H9 (cell line): Measurements from ENCODE around the gene PPP1R15A. TPM values are rescaled to one million over a fixed set of nuclear protein-coding genes. Genes with fewer than 3 reads are reported as not detected.

Source experiments
- DNase-seq: peaks from one replicate; pipeline ENCODE4 v3.0.0-alpha.2; 2017
- H2AFZ ChIP-seq: one replicate; pipeline ENCODE4 v1.6.1; 2013; ENCODE audit warnings: mild to moderate bottlenecking, low read length, control low read depth, moderate library complexity
- H2AK5ac ChIP-seq: 2 replicates; pipeline ENCODE4 v1.6.1; 2013; ENCODE audit warnings: low read length, control low read depth, mixed read lengths; ENCODE audit not compliant: insufficient read length
- H2BK120ac ChIP-seq: one replicate; pipeline ENCODE4 v1.6.1; 2013; ENCODE audit warnings: low read depth, mild to moderate bottlenecking, low read length, control low read depth, inconsistent platforms; ENCODE audit not compliant: poor library complexity, severe bottlenecking
- H2BK12ac ChIP-seq: 2 replicates; pipeline ENCODE4 v1.6.1; 2013; ENCODE audit warnings: low read length, control low read depth, mixed read lengths, low read depth; ENCODE audit not compliant: insufficient read length
- H2BK15ac ChIP-seq: 2 replicates; pipeline ENCODE4 v1.6.1; 2013; ENCODE audit warnings: low read depth, low read length, control low read depth
- H2BK20ac ChIP-seq: one replicate; pipeline ENCODE4 v1.6.1; 2013; ENCODE audit warnings: low read depth, mild to moderate bottlenecking, low read length, control low read depth, inconsistent platforms; ENCODE audit not compliant: poor library complexity, severe bottlenecking
- H2BK5ac ChIP-seq: 2 replicates; pipeline ENCODE4 v1.6.1; 2013; ENCODE audit warnings: low read length, control low read depth, mixed read lengths; ENCODE audit not compliant: insufficient read length
- H3K14ac ChIP-seq: 2 replicates; pipeline ENCODE4 v1.6.1; 2013; ENCODE audit warnings: low read length, control low read depth; ENCODE audit not compliant: insufficient read depth
- H3K18ac ChIP-seq: 2 replicates; pipeline ENCODE4 v1.6.1; 2013; ENCODE audit warnings: low read depth, mild to moderate bottlenecking, mixed read lengths, low read length, control low read depth; ENCODE audit not compliant: insufficient read length
- H3K23ac ChIP-seq: 2 replicates; pipeline ENCODE4 v1.6.1; 2013; ENCODE audit warnings: low read length, control low read depth, mixed read lengths, low read depth; ENCODE audit not compliant: insufficient read length
- H3K23me2 ChIP-seq: 2 replicates; pipeline ENCODE4 v1.6.1; 2013; ENCODE audit warnings: low read depth, mild to moderate bottlenecking, mixed read lengths, low read length, control low read depth; ENCODE audit not compliant: insufficient read length, poor library complexity, severe bottlenecking
- H3K27ac ChIP-seq: 2 replicates; pipeline ENCODE4 v1.5.1; 2013; ENCODE audit warnings: low read length, control low read depth, mixed read lengths, low read depth; ENCODE audit not compliant: insufficient read length
- H3K27me3 ChIP-seq: 2 replicates; pipeline ENCODE4 v1.6.1; 2013; ENCODE audit warnings: low read length, control low read depth, inconsistent platforms; ENCODE audit not compliant: insufficient read depth
- H3K4ac ChIP-seq: 2 replicates; pipeline ENCODE4 v1.6.1; 2013; ENCODE audit warnings: low read depth, mild to moderate bottlenecking, control low read depth, inconsistent platforms, low read length, moderate library complexity
- H3K4me1 ChIP-seq: 2 replicates; pipeline ENCODE4 v1.6.1; 2013; ENCODE audit warnings: low read length, control low read depth, inconsistent platforms; ENCODE audit not compliant: insufficient read depth
- H3K4me2 ChIP-seq: 2 replicates; pipeline ENCODE4 v1.6.1; 2013; ENCODE audit warnings: low read length, control low read depth, mixed read lengths; ENCODE audit not compliant: insufficient read length, insufficient read depth
- H3K56ac ChIP-seq: 2 replicates; pipeline ENCODE4 v1.6.1; 2013; ENCODE audit warnings: low read depth, mild to moderate bottlenecking, mixed read lengths, low read length, control low read depth; ENCODE audit not compliant: insufficient read length
- H3K79me1 ChIP-seq: 2 replicates; pipeline ENCODE4 v1.6.1; 2013; ENCODE audit warnings: low read depth, mild to moderate bottlenecking, moderate library complexity, low read length, control low read depth, inconsistent platforms; ENCODE audit not compliant: insufficient read depth, poor library complexity, severe bottlenecking
- H3K79me2 ChIP-seq: 2 replicates; pipeline ENCODE4 v1.6.1; 2013; ENCODE audit warnings: low read length, control low read depth, inconsistent platforms; ENCODE audit not compliant: insufficient read depth
- H3K9ac ChIP-seq: 2 replicates; pipeline ENCODE4 v1.6.1; 2013; ENCODE audit warnings: low read length, control low read depth, mixed read lengths; ENCODE audit not compliant: insufficient read length; ENCODE audit errors: extremely low read depth
- H3K9me3 ChIP-seq: one replicate; pipeline ENCODE4 v1.6.1; 2013; ENCODE audit warnings: low read depth, low read length, inconsistent platforms; ENCODE audit not compliant: control insufficient read depth
- H3T11ph ChIP-seq: one replicate; pipeline ENCODE4 v1.6.1; 2013; ENCODE audit warnings: mild to moderate bottlenecking, low read length, control low read depth, inconsistent platforms
- H4K20me1 ChIP-seq: one replicate; pipeline ENCODE4 v1.6.1; 2013; ENCODE audit not compliant: control insufficient read depth, insufficient read length, insufficient read depth
- H4K5ac ChIP-seq: 2 replicates; pipeline ENCODE4 v1.6.1; 2013; ENCODE audit warnings: low read depth, mild to moderate bottlenecking, mixed read lengths, low read length, control low read depth; ENCODE audit not compliant: insufficient read length
- H4K8ac ChIP-seq: replicated peaks from 2 replicates; pipeline ENCODE4 v1.6.1; 2013; ENCODE audit warnings: low read length, control low read depth, mixed read lengths, low read depth; ENCODE audit not compliant: insufficient read length
- H4K91ac ChIP-seq: 2 replicates; pipeline ENCODE4 v1.6.1; 2013; ENCODE audit warnings: low read depth, mild to moderate bottlenecking, moderate library complexity, mixed read lengths, low read length, control low read depth; ENCODE audit not compliant: insufficient read length
- H3K27ac Mint-ChIP-seq, 3 experiments: 2 replicates in 2 of 3; 3 replicates in 1 of 3; pipeline ENCODE4 v1.8.0; 2020 to 2021; ENCODE audit warnings: mixed read lengths in 3 of 3, mild to moderate bottlenecking in 1 of 3, moderate library complexity in 1 of 3
- H3K27me3 Mint-ChIP-seq: 2 replicates; pipeline ENCODE4 v1.8.0; 2021; ENCODE audit warnings: low read depth, mild to moderate bottlenecking, moderate library complexity, mixed read lengths
- H3K36me3 Mint-ChIP-seq, 3 experiments: 2 replicates in 2 of 3; 3 replicates in 1 of 3; pipeline ENCODE4 v1.8.0; 2020 to 2021; ENCODE audit warnings: low read depth in 3 of 3, mixed read lengths in 3 of 3; ENCODE audit not compliant: insufficient read depth in 1 of 3
- H3K4me1 Mint-ChIP-seq, 2 experiments: 2 replicates each; pipeline ENCODE4 v1.8.0; 2020; ENCODE audit warnings: mixed read lengths in 2 of 2
- H3K4me3 Mint-ChIP-seq, 2 experiments: 2 replicates in 1 of 2; 3 replicates in 1 of 2; pipeline ENCODE4 v1.8.0; 2020 to 2021; ENCODE audit warnings: mild to moderate bottlenecking in 2 of 2, mixed read lengths in 2 of 2, moderate library complexity in 1 of 2
- H3K9me3 Mint-ChIP-seq, 2 experiments: 2 replicates in 1 of 2; 3 replicates in 1 of 2; pipeline ENCODE4 v1.8.0; 2020; ENCODE audit warnings: mild to moderate bottlenecking in 2 of 2, mixed read lengths in 2 of 2, moderate library complexity in 1 of 2
- WGBS: extraction: QIAGEN DNeasy Blood & Tissue Kit; methylation state at CpG from one replicate; pipeline ENCODE4 v1.1.7; 2013; ENCODE audit warnings: missing lambda C conversion rate, low lambda C conversion rate, mixed read lengths; ENCODE audit not compliant: insufficient read length; ENCODE audit errors: extremely low coverage; 5-methylcytosine and 5-hydroxymethylcytosine counted together
- total RNA-seq: library from RNA; stranded (reverse); gene quantifications from 2 replicates; pipeline ENCODE4 v1.2.1, GENCODE V29; 2021
- TF ChIP-seq, protein P1 (sequence below): fragments of 200-600 bp; sonication (generic); conservative IDR thresholded peaks from 3 replicates; pipeline ENCODE4 v1.8.0; 2021; ENCODE audit warnings: antibody characterized with exemption, mild to moderate bottlenecking

The PPP1R15A gene
- total RNA-seq, 1 experiment from 2014 or later: 17.2 TPM

DNA sequence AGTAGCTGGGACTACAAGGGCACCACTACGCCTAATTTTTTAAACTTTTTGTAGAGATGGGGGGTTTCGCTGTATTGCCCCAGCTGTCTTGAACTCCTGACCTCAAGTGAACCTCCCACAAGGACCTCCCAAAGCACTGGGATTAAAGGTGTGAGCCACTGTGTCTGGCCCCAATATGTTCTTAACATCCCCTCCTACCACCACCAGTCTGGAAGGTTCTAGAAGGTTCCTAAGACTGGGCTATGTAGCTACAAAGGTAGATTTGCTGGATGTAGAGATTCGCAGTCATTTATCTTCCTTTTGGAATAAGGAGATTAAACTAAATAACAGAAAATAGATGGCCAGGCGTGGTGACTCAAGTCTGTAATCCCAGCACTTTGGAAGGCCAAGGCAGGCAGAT, 41.3 kb upstream of the PPP1R15A start:
- WGBS: no CpG with 5 or more reads among the region's 4 CpGs
- Histone ChIP-seq H3K4me1 (peaks cover 2% of the 10 kb centered on the region; the same call in 1 of the 2 replicates), H3K9ac (no peak overlapping the region), H4K20me1 (no peaks in the 10 kb centered on the region), H2BK12ac (no peak overlapping the region), H2AK5ac (no peak overlapping the region), H3K27ac (no peak overlapping the region), H3K79me2 (no peaks in the 10 kb centered on the region), H3K27me3 (no peaks in the 10 kb centered on the region), H3K79me1 (no peaks in the 10 kb centered on the region), H4K8ac (no peak overlapping the region), H3K23ac (no peak overlapping the region), H4K5ac (no peak overlapping the region), H3K9me3 (no peaks in the 10 kb centered on the region), H2BK120ac (no peak overlapping the region), H2BK20ac (no peak overlapping the region), H3K23me2 (peaks cover 2% of the 10 kb centered on the region), H2BK15ac (no peak overlapping the region), H3K4ac (no peak overlapping the region), H3T11ph (no peak overlapping the region), H2AFZ (no peak overlapping the region), H3K18ac (no peak overlapping the region), H3K4me2 (no peak overlapping the region), H4K91ac (no peak overlapping the region), H3K56ac (no peak overlapping the region), H2BK5ac (no peak overlapping the region), H3K14ac (no peak overlapping the region)
- DNase-seq: no peak
- Mint-ChIP-seq H3K9me3 (peaks cover 0 to 2% of the 10 kb centered on the region in 2 experiments; a peak in 1 of 5 replicates), H3K27me3 (no peaks in the 10 kb centered on the region; the same call in 1 of the 2 replicates), H3K27ac (no peak overlapping the region), H3K4me1 (peaks cover 5 to 6% of the 10 kb centered on the region in 2 experiments), H3K36me3 (peaks cover 12 to 33% (median 18%) of the 10 kb centered on the region in 3 experiments), H3K4me3 (no peak overlapping the region)
- TF ChIP-seq, protein P1, sequence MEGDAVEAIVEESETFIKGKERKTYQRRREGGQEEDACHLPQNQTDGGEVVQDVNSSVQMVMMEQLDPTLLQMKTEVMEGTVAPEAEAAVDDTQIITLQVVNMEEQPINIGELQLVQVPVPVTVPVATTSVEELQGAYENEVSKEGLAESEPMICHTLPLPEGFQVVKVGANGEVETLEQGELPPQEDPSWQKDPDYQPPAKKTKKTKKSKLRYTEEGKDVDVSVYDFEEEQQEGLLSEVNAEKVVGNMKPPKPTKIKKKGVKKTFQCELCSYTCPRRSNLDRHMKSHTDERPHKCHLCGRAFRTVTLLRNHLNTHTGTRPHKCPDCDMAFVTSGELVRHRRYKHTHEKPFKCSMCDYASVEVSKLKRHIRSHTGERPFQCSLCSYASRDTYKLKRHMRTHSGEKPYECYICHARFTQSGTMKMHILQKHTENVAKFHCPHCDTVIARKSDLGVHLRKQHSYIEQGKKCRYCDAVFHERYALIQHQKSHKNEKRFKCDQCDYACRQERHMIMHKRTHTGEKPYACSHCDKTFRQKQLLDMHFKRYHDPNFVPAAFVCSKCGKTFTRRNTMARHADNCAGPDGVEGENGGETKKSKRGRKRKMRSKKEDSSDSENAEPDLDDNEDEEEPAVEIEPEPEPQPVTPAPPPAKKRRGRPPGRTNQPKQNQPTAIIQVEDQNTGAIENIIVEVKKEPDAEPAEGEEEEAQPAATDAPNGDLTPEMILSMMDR: no peak
